ENCODE measurements around the gene ZNF239.
"Not testable (repeated sequence)": the region's sequence is repeated elsewhere in the genome, so short reads cannot be mapped to it uniquely, and the experiment has no call there.

Gene ZNF239

DNA sequence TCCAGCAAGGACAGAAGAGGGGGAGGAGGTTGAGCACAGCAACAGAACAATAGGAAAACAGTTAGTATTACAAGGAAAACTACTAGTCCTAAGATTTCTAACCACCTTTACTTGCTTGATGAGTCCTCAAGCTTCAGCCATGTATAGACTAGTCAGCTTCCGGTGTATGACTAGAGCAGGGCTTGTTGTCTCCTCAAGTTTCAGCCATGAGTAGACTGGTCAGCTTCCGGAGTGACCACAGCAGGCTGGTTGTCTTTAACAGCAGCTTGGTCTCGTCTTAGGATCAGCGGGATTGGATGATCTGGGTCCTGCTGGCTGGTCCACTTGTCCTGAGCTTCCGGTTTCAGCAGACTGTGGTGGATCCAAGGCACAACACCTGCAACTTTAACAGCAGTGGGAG, 10.6 kb upstream of the ZNF239 start:
- no peak for FAIRE-seq

DNA sequence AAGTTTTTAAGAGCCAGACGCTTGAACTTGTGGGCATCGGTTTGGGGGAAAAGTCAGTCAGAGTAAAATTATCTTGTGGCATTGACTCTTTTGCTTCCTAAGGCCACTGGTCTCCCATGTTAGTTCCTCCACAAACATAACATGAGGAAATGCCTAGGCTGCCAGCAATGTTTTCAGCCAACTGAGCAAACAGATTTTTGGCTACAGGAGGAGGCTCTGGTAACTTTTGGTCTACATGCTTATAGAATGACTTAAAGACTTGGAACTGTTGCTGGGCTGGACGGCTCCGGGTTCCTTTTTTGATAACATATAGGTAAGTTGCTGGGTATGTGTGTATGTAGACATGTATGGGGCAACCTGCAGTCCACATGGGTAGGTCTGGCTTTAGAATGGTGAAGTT, 9.6 kb upstream of the ZNF239 start:
- no peak for DNase-seq (ENCODE audit: extremely low spot score, insufficient read length, low read depth)

More for the DNA sequence above, 10.6 kb upstream of the ZNF239 start:
- no peak for DNase-seq (ENCODE audit: extremely low spot score, insufficient read length, low read depth)

DNA sequence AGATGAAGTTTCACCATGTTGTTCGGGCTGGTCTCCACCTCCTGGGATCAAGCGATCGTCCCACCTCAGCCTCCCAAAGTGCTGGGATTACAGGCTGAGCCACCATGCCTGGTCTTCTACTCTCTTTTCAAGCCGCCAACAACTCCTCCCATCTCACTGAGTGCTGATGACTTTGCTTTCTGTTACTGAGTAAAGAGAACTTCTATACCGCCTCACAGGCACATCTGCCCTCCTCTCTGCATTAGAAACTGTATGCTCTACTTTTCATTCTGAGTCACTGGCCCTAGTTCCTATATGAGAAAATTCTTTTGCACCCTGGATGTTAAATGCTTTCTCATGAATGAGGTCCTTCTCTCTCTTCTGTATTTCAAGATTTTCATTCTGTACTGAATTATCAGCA, 2.2 kb upstream of the ZNF239 start:
- FAIRE-seq (no peak), DNase-seq (ENCODE audit: extremely low spot score, insufficient read length, low read depth) (no peak)

More for the DNA sequence above, 9.6 kb upstream of the ZNF239 start:
- FAIRE-seq = no peak

DNA sequence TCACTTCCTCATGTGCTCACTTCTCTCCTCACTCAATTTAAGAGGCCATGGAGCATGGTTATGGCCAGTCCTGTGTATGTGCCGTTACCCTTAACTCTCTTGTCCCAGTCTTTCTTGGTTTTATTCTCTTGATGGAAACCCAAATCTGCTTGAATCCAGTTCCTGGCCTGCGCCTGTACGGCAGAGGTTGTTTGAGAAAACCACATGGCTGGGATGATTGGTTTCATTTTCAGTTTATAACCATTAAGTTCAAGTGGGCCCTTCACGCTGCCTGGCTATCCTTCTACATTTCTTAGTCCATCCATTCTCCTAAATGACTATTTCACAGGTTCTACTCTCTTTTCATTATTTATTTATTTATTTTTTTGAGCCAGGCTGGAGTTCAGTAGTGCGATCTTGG, 1.6 kb upstream of the ZNF239 start:
- DNase-seq (ENCODE audit: extremely low spot score, insufficient read length, low read depth) (no peak), FAIRE-seq (no peak)

DNA sequence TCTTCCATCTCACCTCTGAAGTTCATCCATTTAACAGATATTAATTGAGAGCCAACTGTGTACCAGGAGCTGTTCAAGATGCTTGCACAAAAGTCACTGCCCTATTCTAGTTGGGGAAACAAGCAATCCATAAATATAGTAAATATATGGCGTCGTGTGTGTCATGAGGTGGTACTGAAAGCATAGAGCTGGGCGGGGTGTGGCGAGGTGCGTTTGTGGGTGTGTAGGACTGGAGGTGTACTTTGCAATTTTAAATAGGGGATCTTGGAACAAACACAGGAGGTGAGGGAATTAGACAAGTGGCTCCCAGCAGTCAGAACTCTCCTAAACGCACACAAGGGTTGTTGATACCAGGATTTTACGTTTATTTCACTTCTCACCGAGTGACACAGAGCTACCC, 490 bp upstream of the ZNF239 start:
- DNase-seq (ENCODE audit: extremely low spot score, insufficient read length, low read depth) (no peak), FAIRE-seq (no peak)

DNA sequence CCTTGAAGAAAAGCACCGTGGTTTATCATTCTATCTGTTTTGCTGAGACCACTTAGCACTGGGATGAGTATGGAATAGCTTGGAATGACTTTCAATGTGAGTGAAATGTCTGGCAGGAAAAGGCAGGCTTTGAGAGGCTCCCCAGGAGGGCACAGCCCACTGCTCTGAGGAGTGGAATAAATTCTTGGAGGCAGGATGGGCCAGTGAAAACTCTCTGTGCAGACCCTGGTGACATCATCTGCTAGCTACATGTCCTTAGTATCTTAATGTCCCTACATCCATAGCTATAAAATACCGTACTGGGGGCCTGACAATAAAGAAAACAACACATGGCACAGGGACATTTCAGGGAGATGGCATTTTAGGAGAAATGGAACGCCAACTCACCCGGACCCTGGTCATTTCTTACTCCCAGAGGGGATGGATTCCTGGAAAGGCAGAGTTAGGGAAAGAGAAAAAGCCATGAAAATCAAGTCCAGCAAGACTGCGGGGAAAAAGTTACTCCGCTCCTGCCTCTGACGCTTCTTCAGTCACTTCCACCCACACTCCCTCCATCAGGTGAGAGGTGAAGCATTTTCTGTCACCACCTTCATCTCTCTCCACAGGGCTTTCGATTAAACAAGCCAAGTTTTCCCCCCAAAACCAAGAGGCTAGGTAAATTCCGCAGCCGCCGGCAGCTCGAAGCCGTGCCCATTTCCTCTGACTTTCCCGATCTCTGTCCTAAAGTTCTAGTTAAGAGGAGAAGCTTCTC, 991 bp downstream of the ZNF239 start:
- DNase-seq (ENCODE audit: extremely low spot score, insufficient read length, low read depth) (no peak), FAIRE-seq (no peak)

DNA sequence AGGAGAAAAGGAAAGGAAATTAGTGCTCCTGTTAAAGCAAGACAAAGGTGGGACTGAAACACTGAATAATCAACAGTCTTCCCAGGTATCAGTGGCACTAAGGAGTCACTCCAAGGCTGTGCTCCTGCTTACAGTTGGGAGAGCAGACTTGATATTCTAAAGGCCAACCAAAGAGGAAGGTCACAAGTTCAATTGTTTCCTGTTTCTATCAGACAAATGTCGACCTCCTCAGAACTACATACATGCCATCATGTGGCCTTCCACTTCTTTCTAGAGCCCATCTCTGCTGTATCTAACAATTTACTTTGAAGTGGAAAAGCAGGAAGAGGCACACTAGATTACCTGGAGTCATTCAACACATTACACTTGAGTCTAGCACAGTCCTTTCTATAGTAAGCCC, 3.4 kb downstream of the ZNF239 start:
- FAIRE-seq (no peak), DNase-seq (ENCODE audit: extremely low spot score, insufficient read length, low read depth) (no peak)

DNA sequence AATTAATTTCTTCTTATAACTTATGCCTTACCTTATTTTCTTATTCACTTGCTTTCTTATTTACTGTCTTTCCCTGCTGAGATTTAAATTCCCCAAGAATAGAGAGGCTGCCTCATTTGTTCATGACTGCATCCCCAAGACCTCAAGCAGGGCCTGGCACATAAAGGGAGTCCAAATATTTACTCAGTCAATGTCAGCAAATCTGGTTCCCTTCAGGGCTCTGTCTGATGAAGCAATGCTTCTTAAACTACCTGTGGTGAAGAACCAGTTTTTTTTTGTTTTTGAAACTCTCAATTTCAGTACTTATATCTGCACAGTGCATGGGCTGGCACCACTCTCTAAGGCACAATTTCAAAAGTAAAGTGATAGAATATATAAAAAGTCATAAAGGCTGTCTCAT, 4.7 kb downstream of the ZNF239 start:
- DNase-seq (ENCODE audit: extremely low spot score, insufficient read length, low read depth) (no peak), FAIRE-seq (no peak)

DNA sequence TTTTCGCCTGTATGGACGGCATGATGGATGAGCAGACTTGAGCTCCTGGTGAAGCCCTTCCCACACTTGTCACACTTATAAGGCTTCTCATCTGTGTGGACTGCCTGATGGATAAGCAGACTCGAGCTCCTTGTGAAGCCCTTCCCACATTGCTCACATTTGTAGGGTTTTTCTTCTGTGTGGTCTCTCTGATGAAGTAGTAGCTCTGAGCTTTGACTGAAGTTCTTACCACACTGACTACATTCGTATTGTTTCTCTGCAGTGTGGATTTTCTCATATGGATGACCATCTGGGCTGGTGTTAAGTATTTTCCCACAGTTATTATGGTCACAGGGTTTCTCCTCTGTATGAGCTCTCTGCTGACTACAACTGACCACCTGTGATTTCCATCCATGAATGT, 17.2 kb downstream of the ZNF239 start:
- FAIRE-seq (no peak), DNase-seq (ENCODE audit: extremely low spot score, insufficient read length, low read depth) (no peak)

DNA sequence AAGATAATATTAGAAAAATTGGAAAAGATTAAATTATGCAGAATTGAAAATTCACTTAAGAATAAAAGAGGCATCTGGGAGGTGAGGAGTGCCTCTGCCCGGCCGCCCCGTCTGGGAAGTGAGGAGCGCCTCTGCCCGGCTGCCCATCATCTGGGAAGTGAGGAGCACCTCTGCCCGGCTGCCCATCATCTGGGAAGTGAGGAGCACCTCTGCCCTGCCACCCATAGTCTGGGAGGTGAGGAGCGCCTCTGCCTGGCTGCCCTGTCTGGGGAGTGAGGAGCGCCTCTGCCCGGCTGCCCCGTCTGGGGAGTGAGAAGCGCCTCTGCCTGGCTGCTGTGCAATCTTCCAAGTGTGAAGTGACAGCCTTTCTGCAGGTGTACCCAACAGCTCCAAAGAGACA, 30.7 kb downstream of the ZNF239 start:
- FAIRE-seq; DNase-seq (ENCODE audit: extremely low spot score, insufficient read length, low read depth): not testable (repeated sequence)

DNA sequence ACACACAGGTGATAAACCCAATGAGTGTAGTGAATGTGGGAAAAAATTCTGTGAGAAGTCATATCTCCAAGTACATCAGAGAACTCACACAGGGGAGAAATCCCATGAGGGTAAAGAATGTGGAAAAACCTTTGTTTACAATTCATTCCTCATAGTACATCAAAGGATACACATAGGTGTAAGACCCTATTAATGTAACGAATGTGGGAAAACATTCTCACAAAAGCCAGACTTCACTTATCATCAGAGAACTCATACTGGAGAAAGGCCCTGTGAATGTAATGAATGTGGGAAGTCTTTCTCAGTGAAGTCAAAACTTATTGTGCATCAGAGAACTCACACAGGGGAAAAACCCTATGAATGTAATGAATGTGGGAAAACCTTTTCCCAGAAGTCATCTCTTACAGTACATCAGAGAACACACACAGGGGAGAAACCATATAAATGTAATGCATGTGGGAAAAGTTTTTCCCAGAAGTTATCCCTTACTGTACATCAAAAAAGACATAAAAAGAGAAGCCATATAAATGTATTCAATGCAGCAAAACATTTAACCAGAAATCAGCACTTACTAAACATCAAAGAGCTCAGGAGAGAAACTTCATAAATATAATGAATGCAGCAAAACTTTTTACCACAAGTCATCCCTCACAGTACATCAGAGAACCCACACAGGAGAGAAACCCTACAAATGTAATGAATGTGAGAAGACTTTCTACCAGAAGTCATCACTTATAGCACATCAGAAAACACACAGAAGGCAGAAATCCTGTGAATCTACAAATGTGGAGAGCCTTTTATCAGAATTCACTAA, 49.8 kb downstream of the ZNF239 start:
- DNase-seq (ENCODE audit: extremely low spot score, insufficient read length, low read depth) (no peak), FAIRE-seq (no peak)

All from GM18507 (cell line).